CD4-positive, alpha-beta T cell treated with Interferon gamma for 1 hour (primary cell): ENCODE measurements around the gene HIPK2.

Source experiments
- DNase-seq: peaks from one replicate; pipeline ENCODE4 v3.0.0-alpha.2; 2020

HIPK2 gene

GRCh38 chr7:139645572-139646523 lies 131.9 kb downstream of the HIPK2 start:
- DNase-seq: peak; percentile 72

- DNase-seq: peak; percentile 14
These were observed 133.7 kb downstream of the HIPK2 start for GRCh38 chr7:139643951-139644585.

- no peak for DNase-seq
These were observed 135.5 kb downstream of the HIPK2 start for GRCh38 chr7:139642283-139642682.

- DNase-seq: no peak
These were observed 136.3 kb downstream of the HIPK2 start for GRCh38 chr7:139641337-139641992.

GRCh38 chr7:139640681-139641080 lies 137.1 kb downstream of the HIPK2 start:
- DNase-seq: no peak

- DNase-seq: no peak
These were observed 138.2 kb downstream of the HIPK2 start for GRCh38 chr7:139639563-139639962.

DNA sequence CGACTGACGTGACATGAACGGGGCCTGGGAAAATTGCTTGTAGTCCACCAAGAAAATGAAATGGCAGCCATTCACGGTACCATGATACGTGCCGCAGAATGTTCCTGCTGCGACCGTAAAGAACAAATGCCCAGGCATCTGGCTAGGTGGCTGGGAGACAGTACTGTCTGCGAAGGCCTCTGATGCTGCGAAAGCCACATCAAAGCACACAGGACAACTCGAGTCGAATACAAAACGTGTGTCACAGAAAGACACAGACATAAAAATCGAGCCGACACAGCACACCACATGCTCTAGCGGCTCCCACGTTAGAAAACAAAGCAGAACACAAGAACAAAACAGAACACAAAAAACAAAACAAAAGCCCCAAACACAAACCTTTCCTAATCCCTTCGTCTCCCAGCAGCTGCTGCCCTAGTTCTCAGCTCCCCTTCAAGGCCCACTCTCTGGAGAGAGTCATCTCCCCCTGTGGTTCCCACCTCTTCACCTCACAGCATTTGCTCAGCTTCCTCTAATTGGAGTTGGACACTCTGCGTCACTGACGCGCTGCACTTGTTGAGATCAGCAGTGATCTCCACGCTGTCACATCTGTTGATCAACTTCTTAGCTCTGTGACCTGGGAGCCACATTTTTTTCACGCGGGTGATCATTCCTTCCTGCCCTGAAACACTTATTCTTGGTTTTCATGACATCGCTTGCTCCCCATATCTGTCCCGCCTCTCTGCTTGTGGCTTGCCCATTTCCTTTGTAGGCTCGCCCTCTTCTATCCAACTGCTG lies 142.1 kb downstream of the HIPK2 start:
- peak; percentile 83 for DNase-seq

GRCh38 chr7:139634087-139634486 lies 143.7 kb downstream of the HIPK2 start:
- no peak for DNase-seq

GRCh38 chr7:139631520-139632031 lies 146.2 kb downstream of the HIPK2 start:
- no peak for DNase-seq

DNA sequence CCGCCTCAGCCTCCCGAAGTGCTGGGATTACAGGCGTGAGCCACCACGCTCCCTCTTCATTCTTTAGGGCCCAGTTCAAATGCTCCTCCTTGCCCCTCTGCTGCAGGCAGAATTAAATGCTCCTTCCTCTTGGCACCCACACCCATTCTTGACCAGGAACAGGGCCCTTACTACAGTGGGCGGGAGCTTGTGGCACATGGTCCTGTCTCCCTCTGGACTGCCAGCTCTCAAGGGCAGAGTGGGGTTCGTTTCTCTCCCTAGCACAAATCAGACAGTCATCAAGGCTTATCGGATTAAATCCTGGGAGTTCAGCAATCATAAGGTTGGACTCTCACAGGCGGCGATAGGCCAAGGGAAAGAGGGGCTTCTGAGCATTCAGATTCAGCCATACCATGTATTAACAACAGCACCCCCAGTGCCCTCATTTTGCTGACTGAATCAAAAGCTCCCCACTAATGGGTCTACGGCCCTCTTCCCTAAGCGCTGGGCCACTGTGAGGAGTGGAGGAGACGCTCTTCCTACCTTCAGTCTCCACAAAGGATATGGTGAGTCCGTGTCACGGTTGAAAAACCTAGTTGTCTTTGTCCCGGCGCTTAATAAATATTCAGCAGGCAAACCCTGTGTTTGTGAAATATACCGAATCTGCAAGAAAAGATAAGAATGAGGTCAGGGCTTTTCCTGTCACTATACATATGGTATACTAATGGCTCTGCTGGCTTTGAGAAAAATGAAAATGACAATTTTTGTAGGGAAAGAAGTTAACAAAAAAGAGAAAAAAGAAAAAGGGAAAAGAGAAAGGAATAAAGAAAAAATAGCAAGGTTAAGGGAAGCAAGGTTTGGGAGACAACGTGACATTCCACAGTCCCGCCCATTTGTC lies 146.9 kb downstream of the HIPK2 start:
- no peak for DNase-seq

GRCh38 chr7:139629392-139630082 lies 148.3 kb downstream of the HIPK2 start:
- no peak for DNase-seq

GRCh38 chr7:139627831-139628230 lies 150.0 kb downstream of the HIPK2 start:
- no peak for DNase-seq

DNA sequence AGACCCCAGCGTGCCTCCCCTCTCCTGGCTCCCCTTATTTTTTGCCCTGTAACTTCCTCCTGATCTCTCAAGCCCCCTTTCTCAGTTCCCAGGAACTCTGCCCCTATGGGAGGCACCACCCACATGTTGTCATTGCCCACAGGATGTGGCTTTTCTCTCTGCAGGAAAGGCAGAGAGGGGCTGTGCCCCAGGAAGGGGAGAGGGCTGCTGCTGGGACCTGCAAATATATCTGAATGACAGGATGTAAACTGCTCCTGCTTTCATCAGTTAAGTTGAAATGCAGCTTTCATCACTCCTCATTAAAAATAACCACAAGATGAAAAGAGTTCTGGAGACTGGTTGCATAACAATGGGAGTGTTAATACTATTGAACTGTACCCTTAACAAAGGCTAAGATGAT lies 151.0 kb downstream of the HIPK2 start:
- peak; percentile 19 for DNase-seq

DNA sequence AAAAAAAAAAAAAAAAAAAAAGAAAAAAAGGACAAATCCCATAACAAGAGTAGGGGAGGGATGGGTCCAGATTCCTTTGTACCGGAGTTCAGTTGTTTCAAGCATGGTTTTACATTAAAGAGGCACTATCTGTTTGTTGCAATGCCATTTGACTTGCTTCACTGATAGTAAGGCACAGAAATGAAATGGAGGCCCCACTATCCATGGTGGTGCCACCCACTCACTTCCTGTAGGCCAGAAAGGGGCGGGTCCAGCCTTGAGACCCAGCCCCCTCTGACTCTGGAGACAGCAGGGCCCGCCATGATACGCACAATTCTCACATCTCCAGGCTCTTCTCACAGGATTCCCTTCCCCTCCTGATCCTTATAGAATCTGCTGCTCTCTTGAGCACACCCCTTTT lies 154.3 kb downstream of the HIPK2 start:
- DNase-seq: no peak

GRCh38 chr7:139620676-139621344 lies 157.0 kb downstream of the HIPK2 start:
- DNase-seq: peak; percentile 31

DNA sequence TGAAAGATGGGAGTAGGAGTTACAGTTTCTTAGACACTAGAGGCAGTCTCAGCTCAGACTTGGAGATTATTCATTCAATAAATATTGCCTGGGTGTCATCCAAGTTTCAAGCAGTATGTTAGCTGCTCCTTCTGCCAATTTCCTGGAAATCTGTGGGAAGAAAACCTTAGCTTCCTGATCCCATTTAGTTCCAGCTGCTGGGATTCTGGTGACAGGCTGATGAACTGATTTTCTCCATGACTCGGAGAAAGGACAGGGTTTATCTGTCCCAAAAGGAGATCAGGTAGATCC lies 158.5 kb downstream of the HIPK2 start:
- DNase-seq: no peak

GRCh38 chr7:139618482-139619366 lies 159.1 kb downstream of the HIPK2 start:
- peak; percentile 23 for DNase-seq

DNA sequence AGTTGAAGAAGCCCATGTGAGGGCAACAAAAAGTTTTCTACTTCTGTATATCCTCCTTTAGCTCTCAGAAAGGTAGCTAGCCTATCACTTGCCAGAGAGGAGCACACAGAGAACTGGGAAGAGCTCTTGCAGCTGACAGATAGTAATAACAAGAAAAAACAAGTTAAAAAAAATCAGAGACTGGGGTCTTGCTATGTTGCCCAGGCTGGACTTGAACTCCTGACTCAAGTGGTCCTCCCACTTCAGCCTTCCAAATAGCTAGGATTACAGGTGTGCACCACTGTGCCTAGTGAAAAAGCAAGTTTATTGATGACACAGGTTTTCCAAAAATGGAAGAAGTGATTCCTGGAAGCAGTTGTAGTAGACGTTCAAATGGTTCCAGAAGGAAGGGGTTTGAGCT lies 160.7 kb downstream of the HIPK2 start:
- DNase-seq: no peak

DNA sequence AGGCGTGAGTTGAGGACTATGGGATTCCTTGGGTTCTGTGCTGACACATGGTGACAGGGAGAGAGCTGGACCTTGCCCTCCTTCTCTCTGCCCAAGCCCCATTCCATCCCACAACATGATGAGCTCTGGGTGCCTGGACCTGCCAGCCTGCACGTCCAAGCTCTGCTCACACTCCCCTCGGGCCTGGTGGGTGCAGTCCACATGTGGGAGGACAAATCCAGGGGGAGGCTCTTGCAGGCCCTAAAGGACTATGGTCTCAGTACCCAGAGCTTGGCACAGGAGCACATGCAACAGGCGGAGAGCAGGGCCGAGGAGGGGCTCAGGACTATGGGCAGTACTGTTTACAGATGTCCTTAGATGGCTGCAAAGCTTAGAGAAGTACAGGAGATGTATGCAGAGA lies 162.9 kb downstream of the HIPK2 start:
- no peak for DNase-seq
